ENCODE measurements around the gene CRACR2A. TPM values are rescaled to one million over a fixed set of nuclear protein-coding genes. Genes with fewer than 3 reads are reported as not detected.

Gene CRACR2A
- total RNA-seq, 4 donors from 2014 or later = 0.47 to 1.7 (median 1.1) TPM

- H3K4me3 ChIP-seq = no peak overlapping the region
- DNase-seq (no peak), ATAC-seq (no peak)
- no peaks in the 10 kb centered on the region for H3K9me3 ChIP-seq
- no peak for TF ChIP-seq POLR2A (IDR thresholded peaks at IDR 0.05)
- TF ChIP-seq CTCF (IDR thresholded peaks at IDR 0.05 in 4 of 5, conservative IDR thresholded peaks at IDR 0.05 in 1 of 5) = no peak
- peaks cover 3 to 7% of the 10 kb centered on the region in 2 donors for H3K4me1 ChIP-seq
- intact Hi-C loops (cut with DNase I; ENCODE audit: low total_unique reads) = no loop called here
- in situ Hi-C loops (cut with MboI; ENCODE audit: low sequenced_read_pairs in 4 of 4) = no loop called here
- no peaks in the 10 kb centered on the region for H3K36me3 ChIP-seq
- H3K27ac ChIP-seq = no peak overlapping the region
- no peaks in the 10 kb centered on the region for H3K27me3 ChIP-seq
Measured at GRCh38 chr12:3620856-3621255, 132.1 kb downstream of the CRACR2A start.

GRCh38 chr12:3617565-3617964, 135.3 kb downstream of the CRACR2A start:
- DNase-seq = no peak
- no peak for ATAC-seq
- in situ Hi-C loops (cut with MboI; ENCODE audit: low sequenced_read_pairs in 4 of 4) = no loop called here
- H3K36me3 ChIP-seq = no peaks in the 10 kb centered on the region
- TF ChIP-seq CTCF (IDR thresholded peaks at IDR 0.05 in 4 of 5, conservative IDR thresholded peaks at IDR 0.05 in 1 of 5) (no peak), POLR2A (IDR thresholded peaks at IDR 0.05) (no peak)
- intact Hi-C loops (cut with DNase I; ENCODE audit: low total_unique reads) = no loop called here
- H3K4me1 ChIP-seq = peaks cover under 1 to 4% of the 10 kb centered on the region in 2 donors
- no peak overlapping the region for H3K27ac ChIP-seq
- H3K4me3 ChIP-seq = no peak overlapping the region
- no peaks in the 10 kb centered on the region for H3K9me3 ChIP-seq
- H3K27me3 ChIP-seq = no peaks in the 10 kb centered on the region

GRCh38 chr12:3615862-3616261, 137.0 kb downstream of the CRACR2A start:
- TF ChIP-seq CTCF (IDR thresholded peaks at IDR 0.05 in 4 of 5, conservative IDR thresholded peaks at IDR 0.05 in 1 of 5) (no peak), POLR2A (IDR thresholded peaks at IDR 0.05) (no peak)
- ATAC-seq = no peak

GRCh38 chr12:3614806-3615466, 138.0 kb downstream of the CRACR2A start:
- in situ Hi-C loops (cut with MboI; ENCODE audit: low sequenced_read_pairs in 4 of 4) = no loop called here
- Histone ChIP-seq H3K27me3 (no peaks in the 10 kb centered on the region), H3K4me1 (peaks cover 9 to 11% of the 10 kb centered on the region in 2 donors), H3K36me3 (no peaks in the 10 kb centered on the region), H3K4me3 (no peak overlapping the region), H3K9me3 (no peaks in the 10 kb centered on the region), H3K27ac (no peak overlapping the region)
- DNase-seq (no peak), ATAC-seq (no peak)
- intact Hi-C loops (cut with DNase I; ENCODE audit: low total_unique reads) = no loop called here
- TF ChIP-seq POLR2A (IDR thresholded peaks at IDR 0.05) (no peak), CTCF (IDR thresholded peaks at IDR 0.05 in 4 of 5, conservative IDR thresholded peaks at IDR 0.05 in 1 of 5) (no peak)

More at GRCh38 chr12:3615862-3616261, 137.0 kb downstream of the CRACR2A start:
- no peak for DNase-seq
- intact Hi-C loops (cut with DNase I; ENCODE audit: low total_unique reads) = no loop called here
- in situ Hi-C loops (cut with MboI; ENCODE audit: low sequenced_read_pairs in 4 of 4) = no loop called here
- Histone ChIP-seq H3K4me1 (peaks cover 9 to 11% of the 10 kb centered on the region in 2 donors), H3K9me3 (no peaks in the 10 kb centered on the region), H3K4me3 (no peak overlapping the region), H3K36me3 (no peaks in the 10 kb centered on the region), H3K27me3 (no peaks in the 10 kb centered on the region), H3K27ac (no peak overlapping the region)
